ENCODE measurements around the gene SLC39A1. TPM values are rescaled to one million over a fixed set of nuclear protein-coding genes. Genes with fewer than 3 reads are reported as not detected.
"Not testable (repeated sequence)": the region's sequence is repeated elsewhere in the genome, so short reads cannot be mapped to it uniquely, and the experiment has no call there.

The SLC39A1 gene
- total RNA-seq, 1 experiment from 2014 or later = 124 TPM

- ChIA-PET POLR2A (interaction anchor here (0.6 to 4.1 kb wide), 4 partner anchors 9 to 51 kb away, joined by 3 to 55 read pairs (median 4); partner anchors contain the start of gene GATAD2B), CTCF (interaction anchor here (0.8 to 2.0 kb wide), 2 partner anchors 74 to 115 kb away, joined by 3 to 7 read pairs; partner anchors contain the start of gene RAB13)
- Mint-ChIP-seq H3K36me3 (ENCODE audit: insufficient read depth, unreplicated experiment) (peaks cover 39% of the 10 kb centered on the region), H3K4me1 (ENCODE audit: insufficient read depth, unreplicated experiment) (peaks cover 13% of the 10 kb centered on the region), H3K27me3 (ENCODE audit: insufficient read depth, unreplicated experiment) (no peaks in the 10 kb centered on the region), H3K4me3 (ENCODE audit: unreplicated experiment) (no peak overlapping the region), H3K27ac (ENCODE audit: low read depth, unreplicated experiment) (no peak overlapping the region), H3K9me3 (ENCODE audit: unreplicated experiment) (no peaks in the 10 kb centered on the region)
- intact Hi-C loops (cut with micrococcal nuclease) = no loop called here
- BruUV-seq (replicated peaks) = no TSS peak
- DNase-seq (ENCODE audit: unreplicated experiment) = no peak
- TF ChIP-seq, protein P1, sequence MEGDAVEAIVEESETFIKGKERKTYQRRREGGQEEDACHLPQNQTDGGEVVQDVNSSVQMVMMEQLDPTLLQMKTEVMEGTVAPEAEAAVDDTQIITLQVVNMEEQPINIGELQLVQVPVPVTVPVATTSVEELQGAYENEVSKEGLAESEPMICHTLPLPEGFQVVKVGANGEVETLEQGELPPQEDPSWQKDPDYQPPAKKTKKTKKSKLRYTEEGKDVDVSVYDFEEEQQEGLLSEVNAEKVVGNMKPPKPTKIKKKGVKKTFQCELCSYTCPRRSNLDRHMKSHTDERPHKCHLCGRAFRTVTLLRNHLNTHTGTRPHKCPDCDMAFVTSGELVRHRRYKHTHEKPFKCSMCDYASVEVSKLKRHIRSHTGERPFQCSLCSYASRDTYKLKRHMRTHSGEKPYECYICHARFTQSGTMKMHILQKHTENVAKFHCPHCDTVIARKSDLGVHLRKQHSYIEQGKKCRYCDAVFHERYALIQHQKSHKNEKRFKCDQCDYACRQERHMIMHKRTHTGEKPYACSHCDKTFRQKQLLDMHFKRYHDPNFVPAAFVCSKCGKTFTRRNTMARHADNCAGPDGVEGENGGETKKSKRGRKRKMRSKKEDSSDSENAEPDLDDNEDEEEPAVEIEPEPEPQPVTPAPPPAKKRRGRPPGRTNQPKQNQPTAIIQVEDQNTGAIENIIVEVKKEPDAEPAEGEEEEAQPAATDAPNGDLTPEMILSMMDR (IDR thresholded peaks at IDR 0.05; ENCODE audit: unreplicated experiment) = no peak
Measured at GRCh38 chr1:153912349-153912748, 51.0 kb downstream of the SLC39A1 start.

DNA sequence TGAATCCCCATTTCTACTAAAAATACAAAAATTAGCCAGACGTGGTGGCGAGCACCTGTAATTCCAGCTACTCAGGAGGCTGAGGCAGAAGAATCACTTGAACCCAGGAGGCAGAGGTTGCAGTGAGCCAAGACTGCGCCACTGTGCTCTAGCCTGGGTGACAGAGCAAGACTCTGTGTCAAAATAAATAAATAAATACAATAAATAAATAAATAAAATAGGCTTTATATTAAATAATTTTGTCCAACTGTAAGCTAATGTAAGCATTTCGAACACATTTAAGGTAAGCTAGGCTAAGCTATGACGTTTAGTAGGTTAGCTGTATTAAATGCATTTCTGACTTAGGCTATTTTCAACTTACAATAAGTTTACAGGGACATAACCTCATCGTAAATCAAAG, 52.8 kb downstream of the SLC39A1 start:
- CTCF ChIA-PET = interaction anchor here (0.6 to 3.4 kb wide), 5 partner anchors 10 to 571 kb away, joined by 3 to 30 read pairs (median 5); partner anchors contain the start of gene RAB13
- H3K27ac Mint-ChIP-seq (ENCODE audit: low read depth, unreplicated experiment); H3K9me3 Mint-ChIP-seq (ENCODE audit: unreplicated experiment); H3K27me3 Mint-ChIP-seq (ENCODE audit: insufficient read depth, unreplicated experiment); H3K4me3 Mint-ChIP-seq (ENCODE audit: unreplicated experiment); BruUV-seq (replicated peaks); intact Hi-C loops (cut with micrococcal nuclease); DNase-seq (ENCODE audit: unreplicated experiment): not testable (repeated sequence)
- H3K4me1 Mint-ChIP-seq (ENCODE audit: insufficient read depth, unreplicated experiment) = peaks cover 11% of the 10 kb centered on the region
- POLR2A ChIA-PET = interaction anchor here (0.9 to 4.1 kb wide), 5 partner anchors 11 to 71 kb away, joined by 3 to 55 read pairs (median 6); partner anchors contain the start of gene GATAD2B
- H3K36me3 Mint-ChIP-seq (ENCODE audit: insufficient read depth, unreplicated experiment) = peaks cover 39% of the 10 kb centered on the region

Small RNAs within 50 kb of the gene (microRNA-seq; reads per million reads assigned to microRNA genes)
- gene MIR6737 = 0.40 reads per million

Other genes starting within 250 kb of the SLC39A1 start
- 68.7 and 88.3 TPM in 2 replicates for gene INTS3, start 235.5 kb downstream of the SLC39A1 start, total RNA-seq (2022)
- 11.1 and 12.8 TPM in 2 replicates for gene SLC27A3, start 188.1 kb downstream of the SLC39A1 start, total RNA-seq (2022)
- gene GATAD2B, start 40.6 kb downstream of the SLC39A1 start, total RNA-seq (2022) = 95.5 and 108 TPM in 2 replicates
- 59.6 and 79.1 TPM in 2 replicates for gene DENND4B, start 16.8 kb downstream of the SLC39A1 start, total RNA-seq (2022)
- 47.0 and 55.1 TPM in 2 replicates for gene CRTC2, start 4.9 kb downstream of the SLC39A1 start, total RNA-seq (2022)
- 14.7 and 17.6 TPM in 2 replicates for gene CREB3L4, start 4.4 kb upstream of the SLC39A1 start, total RNA-seq (2022)
- 194 and 224 TPM in 2 replicates for gene JTB, start 14.1 kb upstream of the SLC39A1 start, total RNA-seq (2022)
- 63.1 and 71.6 TPM in 2 replicates for gene RAB13, start 22.8 kb upstream of the SLC39A1 start, total RNA-seq (2022)
- 3,026 and 3,064 TPM in 2 replicates for gene RPS27, start 27.2 kb upstream of the SLC39A1 start, total RNA-seq (2022)
- 0.05 and 0.10 TPM in 2 replicates for gene NUP210L, start 191.5 kb upstream of the SLC39A1 start, total RNA-seq (2022)
- gene TPM3, start 228.6 kb upstream of the SLC39A1 start, total RNA-seq (2022) = 625 and 698 TPM in 2 replicates
- not detected in 2 replicates for gene CFAP141, start 242.8 kb upstream of the SLC39A1 start, total RNA-seq (2022)